ENCODE results near the gene SLC66A1.
"Not testable (repeated sequence)": the region's sequence is repeated elsewhere in the genome, so short reads cannot be mapped to it uniquely, and the experiment has no call there.

The SLC66A1 gene

GRCh38 chr1:19311931-19312781 is at the start of gene SLC66A1, which contains the start of gene AKR7A2:
SLC66A1 (plus strand) TSS chr1:19312326; CDS start chr1:19317678, 5,352 bp downstream.
AKR7A2 (minus strand) TSS chr1:19312144; CDS start chr1:19312124, 20 bp downstream.
- peak; percentile 94 for DNase-seq (ENCODE audit: low spot score)

GRCh38 chr1:19262744-19263143 is 49.4 kb upstream of the SLC66A1 start:
- no peak for DNase-seq (ENCODE audit: low spot score)

- DNase-seq (ENCODE audit: low spot score): no peak
These were observed 43.7 kb upstream of the SLC66A1 start for GRCh38 chr1:19268445-19268844.

GRCh38 chr1:19269427-19270342 is 42.4 kb upstream of the SLC66A1 start:
- DNase-seq (ENCODE audit: low spot score): not testable (repeated sequence)

GRCh38 chr1:19270343-19270730 is 41.8 kb upstream of the SLC66A1 start:
- DNase-seq (ENCODE audit: low spot score): not testable (repeated sequence)

GRCh38 chr1:19272064-19272463 is 40.1 kb upstream of the SLC66A1 start:
- no peak for DNase-seq (ENCODE audit: low spot score)

GRCh38 chr1:19273106-19273843 is 38.9 kb upstream of the SLC66A1 start:
- no peak for DNase-seq (ENCODE audit: low spot score)

- DNase-seq (ENCODE audit: low spot score): not testable (repeated sequence)
These were observed 38.1 kb upstream of the SLC66A1 start for GRCh38 chr1:19273844-19274531.

GRCh38 chr1:19274636-19275035 is 37.5 kb upstream of the SLC66A1 start:
- DNase-seq (ENCODE audit: low spot score): no peak

GRCh38 chr1:19283891-19284290 is 28.2 kb upstream of the SLC66A1 start:
- no peak for DNase-seq (ENCODE audit: low spot score)

GRCh38 chr1:19284881-19285280 is 27.2 kb upstream of the SLC66A1 start:
- DNase-seq (ENCODE audit: low spot score): no peak

- DNase-seq (ENCODE audit: low spot score): not testable (repeated sequence)
These were observed 26.8 kb upstream of the SLC66A1 start for GRCh38 chr1:19285366-19285765.

GRCh38 chr1:19285807-19286206 is 26.3 kb upstream of the SLC66A1 start:
- DNase-seq (ENCODE audit: low spot score): not testable (repeated sequence)

GRCh38 chr1:19287436-19288185 is 24.5 kb upstream of the SLC66A1 start:
- no peak for DNase-seq (ENCODE audit: low spot score)

GRCh38 chr1:19288324-19289241 is 23.5 kb upstream of the SLC66A1 start, which contains the start of gene AKR7A3:
AKR7A3 (minus strand) TSS chr1:19288770; CDS start chr1:19288709, 61 bp downstream.
- peak; percentile 37 for DNase-seq (ENCODE audit: low spot score)

- no peak for DNase-seq (ENCODE audit: low spot score)
These were observed 22.9 kb upstream of the SLC66A1 start for GRCh38 chr1:19289244-19289643.

- no peak for DNase-seq (ENCODE audit: low spot score)
These were observed 17.5 kb upstream of the SLC66A1 start for GRCh38 chr1:19294638-19295037.

- no peak for DNase-seq (ENCODE audit: low spot score)
These were observed 11.9 kb upstream of the SLC66A1 start for GRCh38 chr1:19300211-19300610.

- DNase-seq (ENCODE audit: low spot score): not testable (repeated sequence)
These were observed 8.0 kb upstream of the SLC66A1 start for GRCh38 chr1:19304081-19304480.

All from globus pallidus (tissue), 1 donor.